Right lung (tissue), 5 donors: ENCODE data around the gene GPR142. TPM values are rescaled to one million over a fixed set of nuclear protein-coding genes. Genes with fewer than 3 reads are reported as not detected.

Source experiments
- DNase-seq, 2 donors: peaks; one replicate each; pipeline ENCODE4 v3.0.0-alpha.2; 2013
- polyA plus RNA-seq, 5 donors: library from polyadenylated mRNA; unstranded; fragments of 120-200 nt; gene quantifications; one replicate each; pipeline versions ENCODE4 v1.2.1 to v1.2.3, GENCODE V29; 2013; ENCODE audit warnings: inconsistent platforms in 1 of 5, low replicate concordance in 1 of 5; ENCODE audit not compliant: insufficient read length in 5 of 5, insufficient read depth in 1 of 5

GPR142 gene
- polyA plus RNA-seq, 5 donors: 0.13 to 0.16 (median 0.15) TPM; not detected in 2

- DNase-seq: no peak
These were observed 50.1 kb downstream of the GPR142 start for GRCh38 chr17:74417178-74418045.

- no peak for DNase-seq
These were observed 52.7 kb downstream of the GPR142 start for GRCh38 chr17:74419928-74420411.

Other genes with a start within 250 kb of the GPR142 start
- 1,000 to 10,000 TPM; 1,191 to 1,565 (median 1,307) TPM for gene RPL38, start 163.8 kb upstream of the GPR142 start, polyA plus RNA-seq
- 10 to 100 TPM; 11.7 to 27.1 (median 19.9) TPM for gene TTYH2, start 153.9 kb upstream of the GPR142 start, polyA plus RNA-seq
- gene DNAI2, start 93.3 kb upstream of the GPR142 start, polyA plus RNA-seq: 1 to 10 TPM in 4 of 5 donors, under 1 TPM in 1; 0.64 to 5.6 (median 3.5) TPM
- gene KIF19, start 41.3 kb upstream of the GPR142 start, polyA plus RNA-seq: 1 to 10 TPM in 4 of 5 donors, under 1 TPM in 1; 0.63 to 2.6 (median 1.5) TPM
- 1 to 10 TPM in 1 of 5 donors, under 1 TPM in 4; 0.67 to 1.9 (median 0.84) TPM for gene BTBD17, start 5.6 kb upstream of the GPR142 start, polyA plus RNA-seq
- 10 to 100 TPM; 40.1 to 70.8 (median 51.4) TPM for gene GPRC5C, start 64.6 kb downstream of the GPR142 start, polyA plus RNA-seq
- 1 to 10 TPM; 1.6 to 3.6 (median 2.1) TPM for gene CD300A, start 99.1 kb downstream of the GPR142 start, polyA plus RNA-seq
- gene CD300LB, start 164.0 kb downstream of the GPR142 start, polyA plus RNA-seq: under 1 TPM; 0.22 to 0.44 (median 0.25) TPM
- gene CD300C, start 178.6 kb downstream of the GPR142 start, polyA plus RNA-seq: 1 to 10 TPM in 1 of 5 donors, under 1 TPM in 4; 0.23 to 1.1 (median 0.69) TPM
- under 1 TPM in 3 of 5 donors, not detected in 2; 0.30 to 0.48 (median 0.34) TPM for gene CD300H, start 200.0 kb downstream of the GPR142 start, polyA plus RNA-seq
- under 1 TPM in 1 of 5 donors, not detected in 4; 0.08 TPM for gene CD300LD, start 224.8 kb downstream of the GPR142 start, polyA plus RNA-seq